ENCODE measurements around the gene ATP4A.

Gene ATP4A

GRCh38 chr19:35510626-35510964, 52.9 kb downstream of the ATP4A start:
- no peak for TF ChIP-seq MYC (IDR thresholded peaks at IDR 0.05; ENCODE audit: low read depth, low read length)
- TF ChIP-seq, protein P1, sequence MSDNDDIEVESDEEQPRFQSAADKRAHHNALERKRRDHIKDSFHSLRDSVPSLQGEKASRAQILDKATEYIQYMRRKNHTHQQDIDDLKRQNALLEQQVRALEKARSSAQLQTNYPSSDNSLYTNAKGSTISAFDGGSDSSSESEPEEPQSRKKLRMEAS (IDR thresholded peaks at IDR 0.05; ENCODE audit: low read depth, low read length), result no peak
- no peak for TF ChIP-seq CTCF (IDR thresholded peaks at IDR 0.05; ENCODE audit: low read depth, low read length)
- TF ChIP-seq POLR2A (IDR thresholded peaks at IDR 0.05; ENCODE audit: extremely low read depth, insufficient read length), result no peak
- no peak for DNase-seq (ENCODE audit: low read depth)
- no peak overlapping the region for H3K4me3 ChIP-seq (ENCODE audit: low read depth, low read length)

DNA sequence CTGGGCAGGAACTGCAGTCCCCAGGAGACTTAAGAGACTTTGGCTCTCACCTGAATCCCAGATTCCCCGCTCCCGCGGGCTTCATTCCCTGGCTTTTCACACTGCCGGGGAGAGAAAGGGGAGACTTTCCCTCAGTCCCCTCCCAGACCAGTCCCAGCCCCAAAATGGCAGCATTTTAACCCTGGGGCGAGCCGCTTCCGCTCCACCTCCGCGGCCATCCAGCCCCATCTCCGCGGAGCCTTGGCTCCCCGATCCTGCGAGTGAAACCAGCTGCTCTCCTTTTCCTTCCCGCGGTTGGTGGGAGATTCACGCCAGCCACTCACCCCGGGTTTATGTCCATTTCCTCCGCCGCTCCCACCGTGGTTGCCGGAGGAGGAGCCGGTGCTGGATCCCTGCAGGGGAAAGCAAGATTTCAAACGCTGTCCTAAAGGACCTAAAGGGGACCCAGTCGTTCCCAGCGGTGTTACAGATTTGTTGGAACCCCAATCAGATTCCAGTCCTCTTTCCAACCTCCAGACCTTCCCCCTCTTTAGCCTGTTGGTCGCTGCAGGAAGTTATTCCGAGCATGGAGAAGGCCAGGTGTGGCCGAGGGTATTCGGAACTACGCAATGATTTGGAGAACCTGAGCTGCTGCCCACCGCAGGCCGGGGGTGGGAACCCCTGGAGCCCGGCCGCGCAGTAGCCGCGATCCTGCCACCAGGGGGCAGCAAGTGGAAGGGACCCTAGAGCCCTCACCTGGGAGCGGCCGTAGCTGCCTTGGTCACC, 53.4 kb downstream of the ATP4A start:
- TF ChIP-seq, protein P1 (IDR thresholded peaks at IDR 0.05; ENCODE audit: low read depth, low read length), result no peak
- TF ChIP-seq POLR2A (IDR thresholded peaks at IDR 0.05; ENCODE audit: extremely low read depth, insufficient read length) (no peak), MYC (IDR thresholded peaks at IDR 0.05; ENCODE audit: low read depth, low read length) (no peak), CTCF (IDR thresholded peaks at IDR 0.05; ENCODE audit: low read depth, low read length) (peak; percentile 67)
- peak; percentile 28 for DNase-seq (ENCODE audit: low read depth)
- H3K4me3 ChIP-seq (ENCODE audit: low read depth, low read length), result no peak overlapping the region

- DNase-seq (ENCODE audit: low read depth), result no peak
- no peak overlapping the region for H3K4me3 ChIP-seq (ENCODE audit: low read depth, low read length)
- TF ChIP-seq MYC (IDR thresholded peaks at IDR 0.05; ENCODE audit: low read depth, low read length) (no peak), CTCF (IDR thresholded peaks at IDR 0.05; ENCODE audit: low read depth, low read length) (no peak), POLR2A (IDR thresholded peaks at IDR 0.05; ENCODE audit: extremely low read depth, insufficient read length) (no peak)
- TF ChIP-seq, protein P1 (IDR thresholded peaks at IDR 0.05; ENCODE audit: low read depth, low read length), result no peak
These were observed 54.3 kb downstream of the ATP4A start for GRCh38 chr19:35509018-35509652.

DNA sequence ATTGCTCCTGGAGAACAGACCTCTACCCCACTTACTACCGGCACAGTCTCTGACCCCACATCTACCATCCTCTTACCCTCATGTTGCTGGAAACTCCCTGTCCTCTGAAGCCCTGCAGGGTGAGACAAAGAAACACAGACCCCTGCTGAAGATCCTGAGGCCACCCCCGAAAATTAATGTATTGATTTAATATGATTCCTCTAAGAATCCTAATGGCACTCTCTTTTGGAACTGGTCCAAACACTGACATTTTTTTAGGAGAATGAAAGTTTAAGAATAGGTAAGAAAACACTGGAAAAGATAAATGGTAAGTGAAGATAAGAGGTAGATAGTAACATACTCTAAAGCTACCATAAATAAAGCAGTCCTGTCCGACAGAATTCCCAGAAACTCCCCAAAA, 55.3 kb downstream of the ATP4A start:
- H3K4me3 ChIP-seq (ENCODE audit: low read depth, low read length), result no peak overlapping the region
- TF ChIP-seq, protein P1 (IDR thresholded peaks at IDR 0.05; ENCODE audit: low read depth, low read length), result no peak
- no peak for TF ChIP-seq CTCF (IDR thresholded peaks at IDR 0.05; ENCODE audit: low read depth, low read length)
- no peak for TF ChIP-seq MYC (IDR thresholded peaks at IDR 0.05; ENCODE audit: low read depth, low read length)
- no peak for TF ChIP-seq POLR2A (IDR thresholded peaks at IDR 0.05; ENCODE audit: extremely low read depth, insufficient read length)
- DNase-seq (ENCODE audit: low read depth), result no peak

DNA sequence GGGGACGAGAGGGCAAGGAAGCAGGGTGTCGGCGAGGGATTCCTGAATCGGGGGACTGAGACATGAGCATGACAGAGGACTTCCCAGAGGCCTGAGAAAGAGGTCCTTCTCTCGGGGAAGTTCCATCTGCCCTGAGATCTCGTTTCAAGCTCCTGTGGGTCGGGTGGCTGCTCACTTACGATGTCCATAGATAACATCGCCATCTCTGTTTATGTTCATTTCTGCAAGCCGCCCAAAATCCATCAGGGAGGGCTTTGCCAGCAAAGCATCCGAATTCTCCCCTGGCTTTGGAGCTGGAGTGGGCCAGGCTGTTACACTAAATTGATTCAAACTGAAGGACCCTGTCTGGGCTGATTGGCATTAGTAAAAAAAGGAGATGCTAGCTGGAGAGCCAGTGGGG, 55.9 kb downstream of the ATP4A start:
- DNase-seq (ENCODE audit: low read depth), result no peak
- no peak overlapping the region for H3K4me3 ChIP-seq (ENCODE audit: low read depth, low read length)
- TF ChIP-seq POLR2A (IDR thresholded peaks at IDR 0.05; ENCODE audit: extremely low read depth, insufficient read length) (no peak), MYC (IDR thresholded peaks at IDR 0.05; ENCODE audit: low read depth, low read length) (no peak), CTCF (IDR thresholded peaks at IDR 0.05; ENCODE audit: low read depth, low read length) (no peak)
- TF ChIP-seq, protein P1 (IDR thresholded peaks at IDR 0.05; ENCODE audit: low read depth, low read length), result no peak
